Astrocyte (in vitro differentiated cells and primary cell): ENCODE results near the gene IL32.

ENCODE experiments used
- CTCF ChIP-seq: IDR thresholded peaks from 2 replicates; pipeline ENCODE4 v1.5.1; 2011; ENCODE audit warnings: low read depth, mild to moderate bottlenecking, inconsistent platforms, low read length, moderate library complexity; ENCODE audit not compliant: insufficient read depth
- EZH2 ChIP-seq: IDR thresholded peaks from 2 replicates; pipeline ENCODE4 v1.6.1; 2012; ENCODE audit warnings: mild to moderate bottlenecking, low read length, inconsistent platforms; ENCODE audit not compliant: insufficient read depth

GRCh38 chr16:3076577-3076976 lies 11.1 kb downstream of the IL32 start:
- TF ChIP-seq CTCF (no peak), EZH2 (no peak)
